ENCODE results near the gene BCAT1.
A peak's percentile ranks its signal among the peaks of the same experiment; 100 is the strongest.

Gene BCAT1

DNA sequence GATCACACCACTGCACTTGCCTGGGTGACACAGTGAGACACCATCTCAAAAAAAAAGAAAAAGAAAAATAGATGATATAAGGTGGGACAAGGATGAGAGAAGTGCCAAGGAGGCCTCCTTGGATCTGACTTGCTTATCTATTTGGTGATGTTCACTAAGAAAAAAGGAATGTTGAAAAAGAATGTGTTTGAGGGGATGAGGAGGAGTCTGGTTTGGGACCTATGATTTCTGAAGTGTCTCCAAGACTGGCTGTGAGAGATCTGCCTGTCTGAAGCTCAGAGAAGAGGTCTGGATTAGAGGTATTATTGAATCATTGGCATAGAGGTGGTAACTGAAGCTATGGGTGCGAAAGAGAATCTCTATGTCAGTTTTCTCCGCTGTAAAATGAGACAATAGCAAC, 42.8 kb downstream of the BCAT1 start:
- H3K4me1 ChIP-seq (ENCODE audit: insufficient read depth, low read length): peaks cover 34% of the 10 kb centered on the region
- peaks cover 6% of the 10 kb centered on the region; the same call in 1 of the 2 replicates for H3K36me3 ChIP-seq (ENCODE audit: insufficient read depth, low read depth, low read length)
- H3K27me3 ChIP-seq (ENCODE audit: insufficient read depth, low read length): peaks cover 11% of the 10 kb centered on the region
- H3K9me3 ChIP-seq (ENCODE audit: insufficient read depth, low read depth, low read length): no peaks in the 10 kb centered on the region
- H3K9ac ChIP-seq (ENCODE audit: low read depth, low read length): no peak overlapping the region
- H3K4me3 ChIP-seq (ENCODE audit: low read length): no peak overlapping the region
- no peak overlapping the region for H3K27ac ChIP-seq (ENCODE audit: low read length)

DNA sequence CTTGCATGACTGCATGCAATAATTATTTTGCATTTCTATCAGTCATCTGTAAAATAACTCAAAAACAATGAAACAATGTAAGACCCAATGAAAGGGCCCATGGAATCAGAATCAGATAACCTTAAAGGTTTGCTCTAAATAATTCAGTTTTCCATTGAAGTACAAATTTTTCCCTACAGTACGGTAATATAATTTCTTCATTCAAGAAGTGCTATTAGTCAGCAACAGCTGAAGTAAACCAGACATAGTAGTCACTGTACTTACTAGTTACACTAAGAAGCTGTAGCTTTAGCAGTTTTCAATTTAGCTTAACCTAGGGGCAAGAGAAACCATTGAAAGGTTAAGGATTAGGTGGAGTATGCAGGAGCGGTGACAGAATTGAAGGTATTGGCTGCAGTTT, 43.5 kb downstream of the BCAT1 start:
- no peak overlapping the region for H3K9ac ChIP-seq (ENCODE audit: low read depth, low read length)
- peaks cover 34% of the 10 kb centered on the region for H3K4me1 ChIP-seq (ENCODE audit: insufficient read depth, low read length)
- no peak overlapping the region for H3K27ac ChIP-seq (ENCODE audit: low read length)
- H3K4me3 ChIP-seq (ENCODE audit: low read length): no peak overlapping the region
- peaks cover 11% of the 10 kb centered on the region; the same call in 1 of the 2 replicates for H3K36me3 ChIP-seq (ENCODE audit: insufficient read depth, low read depth, low read length)
- peaks cover 11% of the 10 kb centered on the region for H3K27me3 ChIP-seq (ENCODE audit: insufficient read depth, low read length)
- H3K9me3 ChIP-seq (ENCODE audit: insufficient read depth, low read depth, low read length): no peaks in the 10 kb centered on the region

DNA sequence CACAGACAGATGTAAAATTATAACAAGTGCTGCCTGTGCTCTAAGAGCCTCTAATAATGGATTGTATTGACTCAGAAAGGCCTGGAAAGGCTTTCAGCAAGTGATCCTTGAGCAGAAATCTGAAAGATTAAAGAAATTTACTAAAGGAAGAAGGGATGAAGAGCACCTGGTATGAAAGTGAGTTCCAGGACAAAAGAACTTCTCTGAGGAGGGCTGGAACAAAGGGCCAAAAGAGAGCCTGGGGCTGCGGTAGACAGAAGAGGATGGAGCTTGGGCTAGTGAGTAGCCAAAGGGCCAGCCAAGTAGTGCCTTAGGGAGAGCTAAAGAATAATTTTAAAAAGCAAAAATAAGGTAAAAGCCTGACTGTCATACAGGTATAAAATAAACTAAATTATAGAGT, 44.0 kb downstream of the BCAT1 start:
- no peak overlapping the region for H3K9ac ChIP-seq (ENCODE audit: low read depth, low read length)
- H3K27ac ChIP-seq (ENCODE audit: low read length): no peak overlapping the region
- peaks cover 11% of the 10 kb centered on the region for H3K27me3 ChIP-seq (ENCODE audit: insufficient read depth, low read length)
- H3K4me1 ChIP-seq (ENCODE audit: insufficient read depth, low read length): peaks cover 34% of the 10 kb centered on the region
- no peaks in the 10 kb centered on the region for H3K9me3 ChIP-seq (ENCODE audit: insufficient read depth, low read depth, low read length)
- no peak overlapping the region for H3K4me3 ChIP-seq (ENCODE audit: low read length)
- peaks cover 16% of the 10 kb centered on the region; the same call in 1 of the 2 replicates for H3K36me3 ChIP-seq (ENCODE audit: insufficient read depth, low read depth, low read length)

DNA sequence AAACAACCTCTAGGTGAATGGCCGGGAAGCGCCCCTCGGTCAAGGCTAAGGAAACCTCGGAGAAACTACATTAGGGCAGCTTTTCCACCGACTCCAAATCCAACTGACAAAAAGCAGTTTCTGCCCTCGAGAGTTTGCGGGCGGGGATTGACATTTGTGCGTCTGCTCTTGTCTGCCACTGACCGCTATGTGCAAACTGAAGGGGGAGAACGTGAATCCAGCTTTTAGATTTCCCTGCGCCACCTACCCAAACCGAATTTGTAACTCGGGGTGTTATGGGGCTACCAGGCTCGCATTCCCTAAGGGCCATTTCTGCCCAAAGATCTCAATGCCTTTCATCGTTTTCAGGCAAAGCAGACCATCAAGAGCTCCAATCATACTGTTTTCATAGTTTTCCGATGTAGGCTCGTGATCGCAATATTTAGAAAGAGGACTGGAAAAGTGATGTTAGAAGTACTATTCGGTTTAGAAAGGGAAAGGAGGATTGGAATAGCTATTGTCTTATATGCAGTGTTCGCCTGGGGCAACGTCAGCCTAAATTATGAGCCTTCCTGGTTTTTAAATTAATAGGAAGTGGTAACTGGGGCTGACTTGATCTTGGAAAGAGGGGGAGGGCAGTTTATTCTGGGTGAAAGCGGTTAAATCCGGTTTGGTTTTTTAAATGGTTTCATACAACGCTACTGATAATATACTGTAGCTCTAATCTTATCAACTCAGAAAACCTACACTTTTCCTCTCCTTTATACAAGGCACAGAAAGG, 45.4 kb downstream of the BCAT1 start:
- Histone ChIP-seq H3K4me1 (ENCODE audit: insufficient read depth, low read length) (peaks cover 34% of the 10 kb centered on the region), H3K9ac (ENCODE audit: low read depth, low read length) (peak overlapping the region; percentile 73; the same call in 1 of the 2 replicates), H3K36me3 (ENCODE audit: insufficient read depth, low read depth, low read length) (peaks cover 24% of the 10 kb centered on the region; the same call in 1 of the 2 replicates), H3K9me3 (ENCODE audit: insufficient read depth, low read depth, low read length) (no peaks in the 10 kb centered on the region), H3K4me3 (ENCODE audit: low read length) (peak overlapping the region; percentile 78), H3K27ac (ENCODE audit: low read length) (no peak overlapping the region), H3K27me3 (ENCODE audit: insufficient read depth, low read length) (peaks cover 11% of the 10 kb centered on the region)

DNA sequence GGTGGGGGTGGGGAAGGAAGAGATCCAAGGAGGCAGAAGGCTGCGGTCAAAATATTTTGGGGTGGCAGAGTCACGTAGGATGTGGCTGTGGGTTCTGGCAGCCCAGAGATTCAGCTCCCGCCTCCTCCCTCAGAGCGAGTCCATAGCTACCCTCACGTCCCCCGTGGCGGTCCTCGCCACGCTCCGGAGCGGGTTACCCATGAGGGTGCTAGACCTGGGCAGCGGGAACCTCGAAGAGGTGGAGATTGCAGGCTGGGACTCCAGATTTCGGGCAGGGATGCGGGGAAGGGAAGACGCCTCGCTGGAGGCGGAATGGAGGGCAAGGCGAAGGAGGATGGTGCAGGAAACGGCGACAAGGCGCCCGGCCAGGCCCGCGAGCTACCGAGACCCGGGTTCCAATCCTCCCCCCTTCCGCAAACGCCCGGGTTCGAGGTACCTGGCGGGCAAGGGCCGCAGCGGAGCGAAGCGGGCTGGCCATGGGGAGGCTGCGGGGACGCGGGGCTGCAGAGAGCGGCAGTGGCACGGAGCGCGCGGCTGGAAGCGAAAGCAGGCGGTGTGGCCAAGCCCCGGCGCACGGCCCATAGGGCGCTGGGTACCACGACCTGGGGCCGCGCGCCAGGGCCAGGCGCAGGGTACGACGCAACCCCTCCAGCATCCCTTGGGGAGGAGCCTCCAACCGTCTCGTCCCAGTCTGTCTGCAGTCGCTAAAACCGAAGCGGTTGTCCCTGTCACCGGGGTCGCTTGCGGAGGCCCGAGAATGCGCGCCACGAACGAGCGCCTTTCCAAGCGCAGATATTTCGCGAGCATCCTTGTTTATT, 46.2 kb downstream of the BCAT1 start:
- Histone ChIP-seq H3K4me3 (ENCODE audit: low read length) (peak overlapping the region; percentile 78), H3K9me3 (ENCODE audit: insufficient read depth, low read depth, low read length) (no peaks in the 10 kb centered on the region), H3K27ac (ENCODE audit: low read length) (no peak overlapping the region), H3K27me3 (ENCODE audit: insufficient read depth, low read length) (peaks cover 11% of the 10 kb centered on the region), H3K4me1 (ENCODE audit: insufficient read depth, low read length) (peaks cover 34% of the 10 kb centered on the region), H3K36me3 (ENCODE audit: insufficient read depth, low read depth, low read length) (peaks cover 30% of the 10 kb centered on the region), H3K9ac (ENCODE audit: low read depth, low read length) (peak overlapping the region; percentile 73; the same call in 1 of the 2 replicates)

DNA sequence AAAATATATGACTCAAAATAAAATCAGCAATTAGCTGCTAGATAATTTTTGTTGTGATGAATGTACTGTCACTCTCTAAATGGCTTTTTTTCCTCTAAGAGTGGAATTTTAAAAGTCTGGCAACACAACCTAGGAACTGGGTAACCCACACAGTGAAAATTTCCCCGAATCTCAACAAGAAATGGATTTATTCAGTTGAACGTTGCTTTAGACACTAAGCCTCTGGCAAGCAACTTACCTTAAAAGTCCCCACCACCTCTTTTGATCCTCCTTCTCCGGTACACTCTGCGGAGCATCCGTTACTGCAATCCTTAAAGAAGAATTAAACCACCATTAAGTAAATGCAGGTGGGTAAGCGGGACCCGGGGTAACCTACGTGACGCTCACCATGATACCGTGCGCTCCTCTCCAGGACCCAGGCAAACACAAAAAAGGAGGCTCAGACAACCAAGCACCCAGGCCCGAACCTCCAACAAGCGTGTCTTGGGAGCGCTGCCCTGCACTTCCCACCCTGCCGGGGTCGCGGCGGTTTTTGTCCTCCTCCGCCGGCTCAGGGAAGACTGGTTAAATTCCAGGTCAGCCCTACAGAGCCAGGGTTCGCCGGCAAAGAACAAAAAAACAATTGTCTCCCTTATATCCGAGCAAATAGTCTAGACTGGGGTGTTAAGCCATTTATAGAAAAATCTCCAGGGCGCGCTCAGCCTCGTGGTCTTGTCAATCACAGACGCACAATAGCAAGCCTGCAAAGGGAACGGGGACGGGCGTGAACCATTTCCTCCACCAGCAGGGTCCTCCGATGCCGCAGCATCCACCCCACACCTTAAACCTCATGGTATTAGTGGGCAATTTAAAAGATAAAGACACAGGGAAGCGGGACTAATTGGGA, 47.1 kb downstream of the BCAT1 start:
- H3K9me3 ChIP-seq (ENCODE audit: insufficient read depth, low read depth, low read length): no peaks in the 10 kb centered on the region
- H3K36me3 ChIP-seq (ENCODE audit: insufficient read depth, low read depth, low read length): peaks cover 37% of the 10 kb centered on the region
- H3K27me3 ChIP-seq (ENCODE audit: insufficient read depth, low read length): peaks cover 11% of the 10 kb centered on the region
- H3K9ac ChIP-seq (ENCODE audit: low read depth, low read length): peak overlapping the region; percentile 73; the same call in 1 of the 2 replicates
- peak overlapping the region; percentile 78 for H3K4me3 ChIP-seq (ENCODE audit: low read length)
- H3K4me1 ChIP-seq (ENCODE audit: insufficient read depth, low read length): peaks cover 34% of the 10 kb centered on the region
- H3K27ac ChIP-seq (ENCODE audit: low read length): no peak overlapping the region

DNA sequence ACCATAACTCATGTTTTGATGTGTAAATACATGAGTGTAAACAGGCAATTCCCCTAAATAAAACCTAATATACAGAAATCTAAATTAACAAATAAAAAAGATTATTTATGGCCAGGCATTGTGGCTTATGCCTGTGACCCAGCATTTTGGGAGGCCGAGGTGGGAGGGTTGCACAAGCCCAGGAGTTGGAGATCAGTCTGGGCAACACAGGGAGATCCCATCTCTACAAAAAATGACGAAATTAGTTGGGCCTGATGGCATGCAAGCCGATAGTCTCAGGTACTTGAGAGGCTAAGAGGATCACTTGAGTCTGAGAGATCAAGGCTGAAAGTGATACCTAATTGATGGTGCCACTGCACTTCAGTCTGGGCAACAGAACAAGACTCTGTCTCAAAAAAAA, 48.7 kb downstream of the BCAT1 start:
- Histone ChIP-seq H3K4me3 (ENCODE audit: low read length) (no peak overlapping the region), H3K27ac (ENCODE audit: low read length) (no peak overlapping the region), H3K9me3 (ENCODE audit: insufficient read depth, low read depth, low read length) (no peaks in the 10 kb centered on the region), H3K9ac (ENCODE audit: low read depth, low read length) (no peak overlapping the region), H3K36me3 (ENCODE audit: insufficient read depth, low read depth, low read length) (peaks cover 43% of the 10 kb centered on the region), H3K27me3 (ENCODE audit: insufficient read depth, low read length) (peaks cover 11% of the 10 kb centered on the region), H3K4me1 (ENCODE audit: insufficient read depth, low read length) (peaks cover 21% of the 10 kb centered on the region)

DNA sequence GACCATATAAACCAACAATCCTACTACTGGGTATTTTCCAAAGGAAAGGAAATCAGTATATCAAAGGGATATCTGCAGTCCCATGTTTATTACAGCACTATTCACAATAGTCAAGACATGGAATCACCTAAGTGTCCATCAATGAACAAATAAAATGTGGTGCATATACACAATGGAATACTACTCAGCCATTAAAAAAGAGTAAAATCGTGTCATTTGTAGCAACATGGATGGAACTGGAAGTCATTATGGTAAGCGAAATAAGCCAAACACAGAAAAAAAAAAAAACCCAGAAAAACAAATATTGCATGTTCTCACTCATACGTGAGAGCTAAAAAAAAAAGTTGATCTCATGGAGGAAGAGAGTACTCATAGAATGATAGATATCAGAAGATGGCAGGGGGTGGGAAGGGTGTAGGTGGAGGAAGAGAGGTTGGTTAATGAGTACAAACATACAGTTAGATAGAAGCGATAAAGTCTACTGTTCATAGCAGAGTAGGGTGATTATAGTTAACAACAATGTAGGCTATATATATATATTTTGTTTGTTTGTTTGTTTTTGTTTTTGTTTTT, 49.3 kb downstream of the BCAT1 start:
- no peak overlapping the region for H3K9ac ChIP-seq (ENCODE audit: low read depth, low read length)
- H3K36me3 ChIP-seq (ENCODE audit: insufficient read depth, low read depth, low read length): peaks cover 48% of the 10 kb centered on the region
- no peaks in the 10 kb centered on the region for H3K9me3 ChIP-seq (ENCODE audit: insufficient read depth, low read depth, low read length)
- H3K4me1 ChIP-seq (ENCODE audit: insufficient read depth, low read length): peaks cover 15% of the 10 kb centered on the region; the same call in 1 of the 2 replicates
- no peak overlapping the region for H3K4me3 ChIP-seq (ENCODE audit: low read length)
- H3K27ac ChIP-seq (ENCODE audit: low read length): no peak overlapping the region
- peaks cover 11% of the 10 kb centered on the region for H3K27me3 ChIP-seq (ENCODE audit: insufficient read depth, low read length)

DNA sequence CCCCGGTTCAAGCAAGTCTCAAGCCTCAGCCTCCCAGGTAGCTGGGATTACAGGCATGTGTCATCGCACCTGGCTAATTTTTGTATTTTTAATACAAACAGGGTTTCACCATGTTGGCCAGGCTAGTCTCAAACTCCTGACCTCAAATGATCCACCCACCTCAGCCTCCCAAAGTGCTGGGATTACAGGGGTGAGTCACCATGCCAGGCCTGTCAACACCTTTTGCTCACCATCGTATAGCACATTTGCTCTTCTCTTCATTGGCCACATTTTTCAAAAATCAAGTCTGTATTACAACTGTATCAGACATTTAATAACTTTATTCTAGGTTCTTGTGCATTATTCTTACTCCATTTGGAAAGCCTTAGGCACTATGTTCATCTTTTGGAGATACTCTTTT, 50.3 kb downstream of the BCAT1 start:
- no peak overlapping the region for H3K9ac ChIP-seq (ENCODE audit: low read depth, low read length)
- peaks cover 6% of the 10 kb centered on the region for H3K27me3 ChIP-seq (ENCODE audit: insufficient read depth, low read length)
- no peak overlapping the region for H3K27ac ChIP-seq (ENCODE audit: low read length)
- H3K36me3 ChIP-seq (ENCODE audit: insufficient read depth, low read depth, low read length): peaks cover 57% of the 10 kb centered on the region
- H3K4me1 ChIP-seq (ENCODE audit: insufficient read depth, low read length): peaks cover 10% of the 10 kb centered on the region; the same call in 1 of the 2 replicates
- H3K9me3 ChIP-seq (ENCODE audit: insufficient read depth, low read depth, low read length): no peaks in the 10 kb centered on the region
- H3K4me3 ChIP-seq (ENCODE audit: low read length): no peak overlapping the region

DNA sequence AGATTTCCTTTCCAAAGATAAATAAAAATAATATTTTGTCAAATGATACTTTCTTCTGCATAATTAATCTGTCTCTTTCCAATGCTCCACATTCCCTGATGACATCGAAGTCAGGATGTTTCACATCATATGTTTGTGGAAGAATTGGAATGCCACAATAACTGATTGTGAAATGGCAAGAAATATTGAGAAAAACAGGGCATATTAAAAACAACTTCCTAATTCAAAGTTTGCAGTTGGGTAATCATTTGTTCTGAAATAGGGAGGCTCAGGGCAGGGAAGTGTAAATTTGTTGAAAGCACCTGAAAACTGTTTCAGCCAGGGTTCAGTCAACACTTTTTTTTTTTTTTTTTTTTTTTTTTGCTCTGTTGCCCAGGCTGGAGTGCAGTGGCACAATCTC, 50.7 kb downstream of the BCAT1 start:
- Histone ChIP-seq H3K4me1 (ENCODE audit: insufficient read depth, low read length) (peaks cover 6% of the 10 kb centered on the region; the same call in 1 of the 2 replicates), H3K36me3 (ENCODE audit: insufficient read depth, low read depth, low read length) (peaks cover 62% of the 10 kb centered on the region), H3K27me3 (ENCODE audit: insufficient read depth, low read length) (peaks cover 2% of the 10 kb centered on the region; the same call in 1 of the 2 replicates), H3K9ac (ENCODE audit: low read depth, low read length) (no peak overlapping the region), H3K27ac (ENCODE audit: low read length) (no peak overlapping the region), H3K4me3 (ENCODE audit: low read length) (no peak overlapping the region), H3K9me3 (ENCODE audit: insufficient read depth, low read depth, low read length) (no peaks in the 10 kb centered on the region)

DNA sequence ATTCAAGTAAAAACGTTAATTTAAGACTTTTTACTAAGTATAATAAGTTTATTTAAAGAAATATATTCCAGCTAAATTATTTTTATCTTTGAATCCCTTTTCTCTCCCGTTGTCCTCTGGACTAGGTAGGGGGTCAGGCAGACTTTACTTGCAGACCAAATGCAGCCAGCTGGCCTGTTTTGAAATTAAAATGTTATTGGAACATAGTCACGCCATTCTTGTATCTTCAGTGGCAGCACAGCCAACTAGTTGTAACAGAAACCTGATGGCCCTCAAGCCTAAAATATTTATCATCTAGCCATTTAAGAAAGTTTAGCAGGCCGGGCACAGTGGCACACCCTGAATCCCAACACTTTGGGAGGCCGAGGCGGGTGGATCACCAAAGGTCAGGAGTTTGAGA, 52.7 kb downstream of the BCAT1 start:
- H3K36me3 ChIP-seq (ENCODE audit: insufficient read depth, low read depth, low read length): peaks cover 80% of the 10 kb centered on the region
- H3K9me3 ChIP-seq (ENCODE audit: insufficient read depth, low read depth, low read length): no peaks in the 10 kb centered on the region
- no peaks in the 10 kb centered on the region for H3K27me3 ChIP-seq (ENCODE audit: insufficient read depth, low read length)
- H3K27ac ChIP-seq (ENCODE audit: low read length): no peak overlapping the region
- H3K9ac ChIP-seq (ENCODE audit: low read depth, low read length): no peak overlapping the region
- peaks cover under 1% of the 10 kb centered on the region; the same call in 1 of the 2 replicates for H3K4me1 ChIP-seq (ENCODE audit: insufficient read depth, low read length)
- no peak overlapping the region for H3K4me3 ChIP-seq (ENCODE audit: low read length)
